ENCODE measurements around the gene EXOC6B.

EXOC6B gene

DNA sequence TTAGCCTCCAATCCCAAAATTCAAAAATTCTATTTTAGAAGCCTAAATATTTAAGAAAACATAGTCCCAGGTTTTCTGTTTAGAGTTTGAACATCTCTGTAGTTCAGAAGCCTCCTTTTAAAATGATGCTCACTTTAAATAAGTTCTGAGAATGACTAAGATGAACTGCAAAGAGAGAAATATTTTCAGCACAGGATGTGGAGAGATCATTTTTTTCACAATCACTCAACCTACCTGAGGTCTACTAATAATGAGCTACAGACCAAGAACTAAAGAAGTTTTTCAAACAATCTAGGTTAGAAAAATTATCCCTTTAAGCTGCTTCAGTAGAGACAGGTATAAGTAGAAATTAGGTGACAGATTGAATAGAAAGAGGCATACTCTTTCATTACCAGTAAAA lies 493.1 kb downstream of the EXOC6B start:
- ATAC-seq: no peak
- TF ChIP-seq, protein P1, sequence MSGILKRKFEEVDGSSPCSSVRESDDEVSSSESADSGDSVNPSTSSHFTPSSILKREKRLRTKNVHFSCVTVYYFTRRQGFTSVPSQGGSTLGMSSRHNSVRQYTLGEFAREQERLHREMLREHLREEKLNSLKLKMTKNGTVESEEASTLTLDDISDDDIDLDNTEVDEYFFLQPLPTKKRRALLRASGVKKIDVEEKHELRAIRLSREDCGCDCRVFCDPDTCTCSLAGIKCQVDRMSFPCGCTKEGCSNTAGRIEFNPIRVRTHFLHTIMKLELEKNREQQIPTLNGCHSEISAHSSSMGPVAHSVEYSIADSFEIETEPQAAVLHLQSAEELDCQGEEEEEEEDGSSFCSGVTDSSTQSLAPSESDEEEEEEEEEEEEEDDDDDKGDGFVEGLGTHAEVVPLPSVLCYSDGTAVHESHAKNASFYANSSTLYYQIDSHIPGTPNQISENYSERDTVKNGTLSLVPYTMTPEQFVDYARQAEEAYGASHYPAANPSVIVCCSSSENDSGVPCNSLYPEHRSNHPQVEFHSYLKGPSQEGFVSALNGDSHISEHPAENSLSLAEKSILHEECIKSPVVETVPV (CRISPR knock-in tag; IDR thresholded peaks at IDR 0.05): no peak
- no peak for TF ChIP-seq ZNF565 (CRISPR knock-in tag; conservative IDR thresholded peaks at IDR 0.05; ENCODE audit: low read depth)

DNA sequence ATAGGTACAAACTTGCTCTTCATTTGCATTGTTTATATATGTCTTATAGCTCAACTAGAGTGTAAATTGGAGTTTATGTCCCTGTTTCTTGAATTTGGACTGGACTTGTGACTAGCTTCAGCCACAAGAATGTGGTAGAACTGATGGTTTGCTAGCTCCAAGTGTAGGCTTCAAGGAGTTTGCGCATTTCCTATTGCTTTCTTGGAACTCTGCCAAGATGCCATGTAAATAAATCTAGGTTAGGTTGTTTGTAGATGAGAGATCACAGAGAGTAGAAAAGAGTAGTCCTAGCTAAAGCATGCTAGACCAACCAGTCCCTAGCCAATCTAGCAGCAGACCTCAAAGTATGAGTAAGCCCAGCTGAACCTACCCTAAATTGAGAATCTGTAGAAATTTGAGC lies 495.2 kb downstream of the EXOC6B start:
- no peak for ATAC-seq
- no peak for TF ChIP-seq ESRRG (CRISPR knock-in tag; IDR thresholded peaks at IDR 0.05)
- no peak for TF ChIP-seq PPARA (CRISPR knock-in tag; IDR thresholded peaks at IDR 0.05; ENCODE audit: borderline replicate concordance)
- no peak for TF ChIP-seq ZC3H10 (CRISPR knock-in tag; IDR thresholded peaks at IDR 0.05)
- no peak for TF ChIP-seq CSDC2 (CRISPR knock-in tag; IDR thresholded peaks at IDR 0.05)
- TF ChIP-seq ARNTL (CRISPR knock-in tag; IDR thresholded peaks at IDR 0.05; ENCODE audit: borderline replicate concordance, low read depth): no peak
- TF ChIP-seq, protein P2, sequence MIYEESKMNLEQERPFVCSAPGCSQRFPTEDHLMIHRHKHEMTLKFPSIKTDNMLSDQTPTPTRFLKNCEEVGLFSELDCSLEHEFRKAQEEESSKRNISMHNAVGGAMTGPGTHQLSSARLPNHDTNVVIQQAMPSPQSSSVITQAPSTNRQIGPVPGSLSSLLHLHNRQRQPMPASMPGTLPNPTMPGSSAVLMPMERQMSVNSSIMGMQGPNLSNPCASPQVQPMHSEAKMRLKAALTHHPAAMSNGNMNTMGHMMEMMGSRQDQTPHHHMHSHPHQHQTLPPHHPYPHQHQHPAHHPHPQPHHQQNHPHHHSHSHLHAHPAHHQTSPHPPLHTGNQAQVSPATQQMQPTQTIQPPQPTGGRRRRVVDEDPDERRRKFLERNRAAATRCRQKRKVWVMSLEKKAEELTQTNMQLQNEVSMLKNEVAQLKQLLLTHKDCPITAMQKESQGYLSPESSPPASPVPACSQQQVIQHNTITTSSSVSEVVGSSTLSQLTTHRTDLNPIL (CRISPR knock-in tag; IDR thresholded peaks at IDR 0.05; ENCODE audit: low read depth): no peak
- TF ChIP-seq RARB (CRISPR knock-in tag; IDR thresholded peaks at IDR 0.05): no peak
- no peak for TF ChIP-seq BACH2 (CRISPR knock-in tag; IDR thresholded peaks at IDR 0.05; ENCODE audit: borderline replicate concordance)
- no peak for TF ChIP-seq ISL1 (CRISPR knock-in tag; IDR thresholded peaks at IDR 0.05)
- no peak for TF ChIP-seq ZFP30 (CRISPR knock-in tag; IDR thresholded peaks at IDR 0.05)
- no peak for TF ChIP-seq TCF4 (CRISPR knock-in tag; IDR thresholded peaks at IDR 0.05; ENCODE audit: borderline replicate concordance)
- TF ChIP-seq, protein P3, sequence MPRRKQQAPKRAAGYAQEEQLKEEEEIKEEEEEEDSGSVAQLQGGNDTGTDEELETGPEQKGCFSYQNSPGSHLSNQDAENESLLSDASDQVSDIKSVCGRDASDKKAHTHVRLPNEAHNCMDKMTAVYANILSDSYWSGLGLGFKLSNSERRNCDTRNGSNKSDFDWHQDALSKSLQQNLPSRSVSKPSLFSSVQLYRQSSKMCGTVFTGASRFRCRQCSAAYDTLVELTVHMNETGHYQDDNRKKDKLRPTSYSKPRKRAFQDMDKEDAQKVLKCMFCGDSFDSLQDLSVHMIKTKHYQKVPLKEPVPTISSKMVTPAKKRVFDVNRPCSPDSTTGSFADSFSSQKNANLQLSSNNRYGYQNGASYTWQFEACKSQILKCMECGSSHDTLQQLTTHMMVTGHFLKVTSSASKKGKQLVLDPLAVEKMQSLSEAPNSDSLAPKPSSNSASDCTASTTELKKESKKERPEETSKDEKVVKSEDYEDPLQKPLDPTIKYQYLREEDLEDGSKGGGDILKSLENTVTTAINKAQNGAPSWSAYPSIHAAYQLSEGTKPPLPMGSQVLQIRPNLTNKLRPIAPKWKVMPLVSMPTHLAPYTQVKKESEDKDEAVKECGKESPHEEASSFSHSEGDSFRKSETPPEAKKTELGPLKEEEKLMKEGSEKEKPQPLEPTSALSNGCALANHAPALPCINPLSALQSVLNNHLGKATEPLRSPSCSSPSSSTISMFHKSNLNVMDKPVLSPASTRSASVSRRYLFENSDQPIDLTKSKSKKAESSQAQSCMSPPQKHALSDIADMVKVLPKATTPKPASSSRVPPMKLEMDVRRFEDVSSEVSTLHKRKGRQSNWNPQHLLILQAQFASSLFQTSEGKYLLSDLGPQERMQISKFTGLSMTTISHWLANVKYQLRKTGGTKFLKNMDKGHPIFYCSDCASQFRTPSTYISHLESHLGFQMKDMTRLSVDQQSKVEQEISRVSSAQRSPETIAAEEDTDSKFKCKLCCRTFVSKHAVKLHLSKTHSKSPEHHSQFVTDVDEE (CRISPR knock-in tag; IDR thresholded peaks at IDR 0.05): no peak
- no peak for TF ChIP-seq ZNF8 (CRISPR knock-in tag; IDR thresholded peaks at IDR 0.05)
- TF ChIP-seq, protein P4, sequence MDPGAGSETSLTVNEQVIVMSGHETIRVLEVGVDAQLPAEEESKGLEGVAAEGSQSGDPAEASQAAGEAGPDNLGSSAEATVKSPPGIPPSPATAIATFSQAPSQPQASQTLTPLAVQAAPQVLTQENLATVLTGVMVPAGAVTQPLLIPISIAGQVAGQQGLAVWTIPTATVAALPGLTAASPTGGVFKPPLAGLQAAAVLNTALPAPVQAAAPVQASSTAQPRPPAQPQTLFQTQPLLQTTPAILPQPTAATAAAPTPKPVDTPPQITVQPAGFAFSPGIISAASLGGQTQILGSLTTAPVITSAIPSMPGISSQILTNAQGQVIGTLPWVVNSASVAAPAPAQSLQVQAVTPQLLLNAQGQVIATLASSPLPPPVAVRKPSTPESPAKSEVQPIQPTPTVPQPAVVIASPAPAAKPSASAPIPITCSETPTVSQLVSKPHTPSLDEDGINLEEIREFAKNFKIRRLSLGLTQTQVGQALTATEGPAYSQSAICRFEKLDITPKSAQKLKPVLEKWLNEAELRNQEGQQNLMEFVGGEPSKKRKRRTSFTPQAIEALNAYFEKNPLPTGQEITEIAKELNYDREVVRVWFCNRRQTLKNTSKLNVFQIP (CRISPR knock-in tag; IDR thresholded peaks at IDR 0.05; ENCODE audit: borderline replicate concordance, low read depth): no peak
- TF ChIP-seq OSR1 (CRISPR knock-in tag; IDR thresholded peaks at IDR 0.05): no peak
- no peak for TF ChIP-seq TOX (CRISPR knock-in tag; IDR thresholded peaks at IDR 0.05; ENCODE audit: borderline replicate concordance)
- TF ChIP-seq, protein P1 (CRISPR knock-in tag; IDR thresholded peaks at IDR 0.05): no peak
- no peak for TF ChIP-seq ZFP3 (CRISPR knock-in tag; IDR thresholded peaks at IDR 0.05)
- no peak for TF ChIP-seq ZNF70 (CRISPR knock-in tag; IDR thresholded peaks at IDR 0.05)
- no peak for TF ChIP-seq GLIS3 (CRISPR knock-in tag; IDR thresholded peaks at IDR 0.05)

DNA sequence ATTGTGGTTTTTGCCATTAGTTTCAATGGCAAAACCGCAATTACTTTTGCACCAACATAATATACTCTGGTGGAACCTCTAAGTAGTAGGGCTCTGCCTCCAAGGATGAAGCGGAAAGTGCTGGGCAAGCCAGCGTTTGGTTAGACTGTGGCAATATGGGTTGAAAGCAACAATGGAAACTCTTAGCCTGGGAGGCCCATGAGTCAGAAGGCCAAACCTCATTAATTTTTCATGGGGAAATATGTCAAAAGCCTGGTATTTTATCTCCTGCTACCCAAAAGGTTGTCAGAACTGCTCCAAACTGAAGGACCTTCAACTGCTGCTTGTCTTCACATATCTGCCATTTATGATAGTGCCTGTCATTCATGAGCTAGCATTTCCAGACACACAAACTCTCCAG lies 499.1 kb downstream of the EXOC6B start:
- no peak for TF ChIP-seq ZC3H10 (CRISPR knock-in tag; IDR thresholded peaks at IDR 0.05)
- TF ChIP-seq, protein P5, sequence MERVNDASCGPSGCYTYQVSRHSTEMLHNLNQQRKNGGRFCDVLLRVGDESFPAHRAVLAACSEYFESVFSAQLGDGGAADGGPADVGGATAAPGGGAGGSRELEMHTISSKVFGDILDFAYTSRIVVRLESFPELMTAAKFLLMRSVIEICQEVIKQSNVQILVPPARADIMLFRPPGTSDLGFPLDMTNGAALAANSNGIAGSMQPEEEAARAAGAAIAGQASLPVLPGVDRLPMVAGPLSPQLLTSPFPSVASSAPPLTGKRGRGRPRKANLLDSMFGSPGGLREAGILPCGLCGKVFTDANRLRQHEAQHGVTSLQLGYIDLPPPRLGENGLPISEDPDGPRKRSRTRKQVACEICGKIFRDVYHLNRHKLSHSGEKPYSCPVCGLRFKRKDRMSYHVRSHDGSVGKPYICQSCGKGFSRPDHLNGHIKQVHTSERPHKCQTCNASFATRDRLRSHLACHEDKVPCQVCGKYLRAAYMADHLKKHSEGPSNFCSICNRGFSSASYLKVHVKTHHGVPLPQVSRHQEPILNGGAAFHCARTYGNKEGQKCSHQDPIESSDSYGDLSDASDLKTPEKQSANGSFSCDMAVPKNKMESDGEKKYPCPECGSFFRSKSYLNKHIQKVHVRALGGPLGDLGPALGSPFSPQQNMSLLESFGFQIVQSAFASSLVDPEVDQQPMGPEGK (CRISPR knock-in tag; IDR thresholded peaks at IDR 0.05; ENCODE audit: borderline replicate concordance): no peak
- TF ChIP-seq CSDC2 (CRISPR knock-in tag; IDR thresholded peaks at IDR 0.05): no peak
- TF ChIP-seq BACH2 (CRISPR knock-in tag; IDR thresholded peaks at IDR 0.05; ENCODE audit: borderline replicate concordance): no peak
- no peak for TF ChIP-seq ZNF565 (CRISPR knock-in tag; conservative IDR thresholded peaks at IDR 0.05; ENCODE audit: low read depth)
- TF ChIP-seq ARNTL (CRISPR knock-in tag; IDR thresholded peaks at IDR 0.05; ENCODE audit: borderline replicate concordance, low read depth): no peak
- TF ChIP-seq, protein P1 (CRISPR knock-in tag; IDR thresholded peaks at IDR 0.05): no peak
- TF ChIP-seq, protein P3 (CRISPR knock-in tag; IDR thresholded peaks at IDR 0.05): no peak
- TF ChIP-seq ZFP3 (CRISPR knock-in tag; IDR thresholded peaks at IDR 0.05): no peak
- TF ChIP-seq ESRRG (CRISPR knock-in tag; IDR thresholded peaks at IDR 0.05): no peak
- no peak for ATAC-seq

Measured in SK-N-SH treated with all-trans-retinoic acid at 6 μM for 48 hours (cell line).